CD8-positive, alpha-beta memory T cell (primary cell): ENCODE results near the gene LYL1. TPM values are rescaled to one million over a fixed set of nuclear protein-coding genes. Genes with fewer than 3 reads are reported as not detected.

Experiments used
- CTCF ChIA-PET: fragments of 350-600 bp; sonication (Branson Sonifier 250); formaldehyde crosslinking; loops from one replicate; lab custom pipeline; 2021; ENCODE audit warnings: antibody characterized with exemption; lab: Charles Lee
- POLR2A ChIA-PET: fragments of 350-600 bp; sonication (Branson Sonifier 250); formaldehyde crosslinking; loops from one replicate; lab custom pipeline; 2021; ENCODE audit warnings: antibody characterized with exemption; lab: Charles Lee
- DNase-seq, 5 donors: peaks; one replicate each; pipeline versions ENCODE4 v3.0.0 to v3.0.0-alpha.2; 2020 to 2022; ENCODE audit warnings: mixed read lengths in 1 of 5
- H3K27ac ChIP-seq: one replicate; pipeline ENCODE4 v1.7.0; 2013; ENCODE audit warnings: low read depth, mild to moderate bottlenecking, low read length, moderate library complexity
- H3K27me3 ChIP-seq: 2 replicates; pipeline ENCODE4 v1.7.0; 2013; ENCODE audit warnings: low read length, mild to moderate bottlenecking; ENCODE audit not compliant: insufficient read depth, poor library complexity, severe bottlenecking
- H3K36me3 ChIP-seq: 2 replicates; pipeline ENCODE4 v1.7.0; 2013; ENCODE audit warnings: mild to moderate bottlenecking, low read length, moderate library complexity; ENCODE audit not compliant: insufficient read depth
- H3K4me1 ChIP-seq: 2 replicates; pipeline ENCODE4 v1.7.0; 2013; ENCODE audit warnings: mild to moderate bottlenecking, low read length, moderate library complexity; ENCODE audit not compliant: insufficient read depth
- H3K4me3 ChIP-seq: 2 replicates; pipeline ENCODE4 v1.7.0; 2013; ENCODE audit warnings: mild to moderate bottlenecking, low read length
- H3K9me3 ChIP-seq: 2 replicates; pipeline ENCODE4 v1.7.0; 2013; ENCODE audit warnings: mild to moderate bottlenecking, low read length
- H3K27ac Mint-ChIP-seq, 8 donors: one replicate each; pipeline ENCODE4 v1.8.0; 2020 to 2021; ENCODE audit warnings: mixed read lengths in 8 of 8, mild to moderate bottlenecking in 6 of 8, inconsistent platforms in 3 of 8, moderate library complexity in 3 of 8
- H3K27me3 Mint-ChIP-seq, 2 donors: one replicate each; pipeline ENCODE4 v1.8.0; 2020 to 2021; ENCODE audit warnings: mixed read lengths in 2 of 2, mild to moderate bottlenecking in 1 of 2, moderate library complexity in 1 of 2
- H3K36me3 Mint-ChIP-seq, 3 donors: one replicate each; pipeline ENCODE4 v1.8.0; 2020 to 2021; ENCODE audit warnings: mixed read lengths in 3 of 3, inconsistent platforms in 1 of 3, mild to moderate bottlenecking in 1 of 3
- H3K4me1 Mint-ChIP-seq, 3 donors: one replicate each; pipeline ENCODE4 v1.8.0; 2020 to 2021; ENCODE audit warnings: mixed read lengths in 3 of 3, inconsistent platforms in 1 of 3, mild to moderate bottlenecking in 1 of 3
- H3K4me3 Mint-ChIP-seq, 7 donors: one replicate each; pipeline ENCODE4 v1.8.0; 2020 to 2021; ENCODE audit warnings: mixed read lengths in 7 of 7, mild to moderate bottlenecking in 6 of 7, moderate library complexity in 4 of 7, inconsistent platforms in 2 of 7
- H3K9me3 Mint-ChIP-seq, 5 donors: one replicate each; pipeline ENCODE4 v1.8.0; 2020 to 2022; ENCODE audit warnings: mixed read lengths in 5 of 5, mild to moderate bottlenecking in 3 of 5, moderate library complexity in 2 of 5, inconsistent platforms in 1 of 5
- polyA plus RNA-seq: library from polyadenylated mRNA; unstranded; fragments of 300-500 nt; fragmentation: Illumina TruSeq; gene quantifications from one replicate; pipeline ENCODE4 v1.2.3, GENCODE V29; 2021
- total RNA-seq, 2 experiments: library from RNA; stranded (reverse); gene quantifications; one replicate each; pipeline ENCODE4 v1.2.3, GENCODE V29; 2021

The LYL1 gene
- total and polyA plus RNA-seq, 3 experiments from 2014 or later = 2.3 to 4.1 (median 2.5) TPM

GRCh38 chr19:13074378-13074777 lies 28.3 kb downstream of the LYL1 start:
- peaks cover 0 to 3% (median 0%) of the 10 kb centered on the region in 3 donors for H3K4me1 Mint-ChIP-seq
- H3K36me3 Mint-ChIP-seq = no peaks in the 10 kb centered on the region
- POLR2A ChIA-PET = no interaction called here
- CTCF ChIA-PET = interaction anchor here (1.5 to 2.5 kb wide), 3 partner anchors 14 to 109 kb away, joined by 4 to 12 read pairs (median 8); no protein-coding TSS in a partner anchor
- no peaks in the 10 kb centered on the region for H3K9me3 ChIP-seq
- no peaks in the 10 kb centered on the region for H3K27me3 ChIP-seq
- no peaks in the 10 kb centered on the region for H3K4me1 ChIP-seq
- H3K27me3 Mint-ChIP-seq = peaks cover 0 to 7% of the 10 kb centered on the region in 2 donors
- no peaks in the 10 kb centered on the region for H3K36me3 ChIP-seq
- H3K4me3 Mint-ChIP-seq = no peak overlapping the region
- H3K27ac ChIP-seq = no peak overlapping the region
- DNase-seq = no peak
- H3K9me3 Mint-ChIP-seq = no peaks in the 10 kb centered on the region
- H3K27ac Mint-ChIP-seq = no peak overlapping the region
- no peak overlapping the region for H3K4me3 ChIP-seq

- ChIA-PET POLR2A (interaction anchor here (0.7 kb wide), 1 partner anchor 160 kb away, joined by 9 read pairs; no protein-coding TSS in a partner anchor), CTCF (interaction anchor here (1.5 to 2.5 kb wide), 3 partner anchors 12 to 108 kb away, joined by 4 to 12 read pairs (median 8); no protein-coding TSS in a partner anchor)
- Mint-ChIP-seq H3K9me3 (no peaks in the 10 kb centered on the region), H3K27ac (no peak overlapping the region), H3K36me3 (no peaks in the 10 kb centered on the region), H3K4me3 (no peak overlapping the region), H3K27me3 (peaks cover 2 to 7% of the 10 kb centered on the region in 2 donors), H3K4me1 (no peaks in the 10 kb centered on the region)
- Histone ChIP-seq H3K4me3 (no peak overlapping the region), H3K27ac (no peak overlapping the region), H3K4me1 (no peaks in the 10 kb centered on the region), H3K27me3 (no peaks in the 10 kb centered on the region), H3K9me3 (no peaks in the 10 kb centered on the region), H3K36me3 (no peaks in the 10 kb centered on the region)
- no peak for DNase-seq
Measured at GRCh38 chr19:13073263-13073662, 29.4 kb downstream of the LYL1 start.

- Histone ChIP-seq H3K4me1 (no peaks in the 10 kb centered on the region), H3K4me3 (no peak overlapping the region), H3K36me3 (no peaks in the 10 kb centered on the region), H3K27me3 (no peaks in the 10 kb centered on the region), H3K9me3 (no peaks in the 10 kb centered on the region), H3K27ac (no peak overlapping the region)
- DNase-seq = no peak
- Mint-ChIP-seq H3K9me3 (no peaks in the 10 kb centered on the region), H3K4me3 (no peak overlapping the region), H3K27ac (no peak overlapping the region), H3K4me1 (no peaks in the 10 kb centered on the region), H3K36me3 (no peaks in the 10 kb centered on the region), H3K27me3 (peaks cover 4 to 5% of the 10 kb centered on the region in 2 donors)
- ChIA-PET POLR2A (no interaction called here), CTCF (interaction anchor here (1.3 to 3.5 kb wide), 3 partner anchors 11 to 107 kb away, joined by 3 to 18 read pairs (median 8); no protein-coding TSS in a partner anchor)
Measured at GRCh38 chr19:13072188-13072908, 30.3 kb downstream of the LYL1 start.

GRCh38 chr19:13071444-13072187 lies 31.0 kb downstream of the LYL1 start:
- no peaks in the 10 kb centered on the region for H3K27me3 ChIP-seq
- no peak overlapping the region for H3K4me3 Mint-ChIP-seq
- no peak for DNase-seq
- ChIA-PET POLR2A (no interaction called here), CTCF (interaction anchor here (1.2 to 3.5 kb wide), 3 partner anchors 10 to 94 kb away, joined by 3 to 18 read pairs (median 3); no protein-coding TSS in a partner anchor)
- H3K4me1 Mint-ChIP-seq = no peaks in the 10 kb centered on the region
- no peaks in the 10 kb centered on the region for H3K9me3 Mint-ChIP-seq
- no peak overlapping the region for H3K27ac Mint-ChIP-seq
- no peak overlapping the region for H3K27ac ChIP-seq
- no peaks in the 10 kb centered on the region for H3K4me1 ChIP-seq
- H3K36me3 ChIP-seq = no peaks in the 10 kb centered on the region
- no peak overlapping the region for H3K4me3 ChIP-seq
- peaks cover 4 to 5% of the 10 kb centered on the region in 2 donors for H3K27me3 Mint-ChIP-seq
- no peaks in the 10 kb centered on the region for H3K36me3 Mint-ChIP-seq
- no peaks in the 10 kb centered on the region for H3K9me3 ChIP-seq

- H3K36me3 Mint-ChIP-seq = no peaks in the 10 kb centered on the region
- no peak overlapping the region for H3K4me3 Mint-ChIP-seq
- no peak overlapping the region for H3K4me3 ChIP-seq
- DNase-seq = no peak
- H3K4me1 ChIP-seq = no peaks in the 10 kb centered on the region
- H3K27ac ChIP-seq = no peak overlapping the region
- no peaks in the 10 kb centered on the region for H3K4me1 Mint-ChIP-seq
- H3K36me3 ChIP-seq = no peaks in the 10 kb centered on the region
- POLR2A ChIA-PET = no interaction called here
- H3K27ac Mint-ChIP-seq = no peak overlapping the region
- H3K27me3 Mint-ChIP-seq = peaks cover 4 to 5% of the 10 kb centered on the region in 2 donors
- H3K9me3 Mint-ChIP-seq = no peaks in the 10 kb centered on the region
- no peaks in the 10 kb centered on the region for H3K9me3 ChIP-seq
- CTCF ChIA-PET = interaction anchor here (0.9 to 3.5 kb wide), 4 partner anchors 9 to 105 kb away, joined by 3 to 18 read pairs (median 3); no protein-coding TSS in a partner anchor
- H3K27me3 ChIP-seq = no peaks in the 10 kb centered on the region
Measured at GRCh38 chr19:13070425-13071140, 32.1 kb downstream of the LYL1 start.

GRCh38 chr19:13069415-13070359 lies 33.0 kb downstream of the LYL1 start:
- CTCF ChIA-PET = interaction anchor here (0.9 to 3.5 kb wide), 3 partner anchors 8 to 104 kb away, joined by 3 to 18 read pairs (median 3); no protein-coding TSS in a partner anchor
- POLR2A ChIA-PET = no interaction called here
- H3K27ac Mint-ChIP-seq = no peak overlapping the region
- no peaks in the 10 kb centered on the region for H3K4me1 Mint-ChIP-seq
- no peak for DNase-seq
- Histone ChIP-seq H3K9me3 (no peaks in the 10 kb centered on the region), H3K4me1 (no peaks in the 10 kb centered on the region), H3K4me3 (no peak overlapping the region), H3K27me3 (no peaks in the 10 kb centered on the region), H3K36me3 (no peaks in the 10 kb centered on the region), H3K27ac (peak overlapping the region; percentile 69)
- no peaks in the 10 kb centered on the region for H3K9me3 Mint-ChIP-seq
- H3K36me3 Mint-ChIP-seq = no peaks in the 10 kb centered on the region
- peaks cover 5 to 6% of the 10 kb centered on the region in 2 donors for H3K27me3 Mint-ChIP-seq
- H3K4me3 Mint-ChIP-seq = no peak overlapping the region
